Parathyroid adenoma (tissue), 2 donors: ENCODE data around the gene AQP2.
A peak's percentile ranks its signal among the peaks of the same experiment; 100 is the strongest.

Experiments
- H2AFZ ChIP-seq: fragments of 300-600 bp; sonication (generic); one replicate; pipeline ENCODE4 v1.7.0; 2017; ENCODE audit warnings: antibody characterized with exemption, mild to moderate bottlenecking
- H3K27ac ChIP-seq: fragments of 300-600 bp; sonication (generic); one replicate; pipeline ENCODE4 v1.7.0; 2017
- H3K27me3 ChIP-seq: fragments of 300-600 bp; sonication (generic); one replicate; pipeline ENCODE4 v1.7.0; 2017; ENCODE audit warnings: low read length; ENCODE audit not compliant: control insufficient read depth, insufficient read depth
- H3K36me3 ChIP-seq: fragments of 300-600 bp; sonication (generic); one replicate; pipeline ENCODE4 v1.7.0; 2017; ENCODE audit warnings: low read length; ENCODE audit not compliant: control insufficient read depth, insufficient read depth
- H3K4me1 ChIP-seq: fragments of 300-600 bp; sonication (generic); one replicate; pipeline ENCODE4 v1.7.0; 2017; ENCODE audit warnings: control low read depth
- H3K4me2 ChIP-seq: fragments of 300-600 bp; sonication (generic); one replicate; pipeline ENCODE4 v1.7.0; 2017; ENCODE audit warnings: low read length
- H3K4me3 ChIP-seq: fragments of 300-600 bp; sonication (generic); one replicate; pipeline ENCODE4 v1.7.0; 2017; ENCODE audit warnings: low read depth, low read length
- H3K79me2 ChIP-seq: fragments of 300-600 bp; sonication (generic); one replicate; pipeline ENCODE4 v1.7.0; 2017; ENCODE audit warnings: control low read depth
- H3K9ac ChIP-seq: fragments of 300-600 bp; sonication (generic); one replicate; pipeline ENCODE4 v1.7.0; 2017; ENCODE audit warnings: mild to moderate bottlenecking
- H3K9me3 ChIP-seq: fragments of 300-600 bp; sonication (generic); one replicate; pipeline ENCODE4 v1.7.0; 2017; ENCODE audit warnings: low read length; ENCODE audit not compliant: control insufficient read depth
- TF ChIP-seq, protein P1 (sequence below): fragments of 300-600 bp; sonication (generic); IDR thresholded peaks from one replicate; pipeline ENCODE4 v1.7.0; 2017; ENCODE audit warnings: antibody characterized with exemption, mild to moderate bottlenecking
- donor health status: primary hyperparathyroidism.

Gene AQP2, protein sequence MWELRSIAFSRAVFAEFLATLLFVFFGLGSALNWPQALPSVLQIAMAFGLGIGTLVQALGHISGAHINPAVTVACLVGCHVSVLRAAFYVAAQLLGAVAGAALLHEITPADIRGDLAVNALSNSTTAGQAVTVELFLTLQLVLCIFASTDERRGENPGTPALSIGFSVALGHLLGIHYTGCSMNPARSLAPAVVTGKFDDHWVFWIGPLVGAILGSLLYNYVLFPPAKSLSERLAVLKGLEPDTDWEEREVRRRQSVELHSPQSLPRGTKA

DNA sequence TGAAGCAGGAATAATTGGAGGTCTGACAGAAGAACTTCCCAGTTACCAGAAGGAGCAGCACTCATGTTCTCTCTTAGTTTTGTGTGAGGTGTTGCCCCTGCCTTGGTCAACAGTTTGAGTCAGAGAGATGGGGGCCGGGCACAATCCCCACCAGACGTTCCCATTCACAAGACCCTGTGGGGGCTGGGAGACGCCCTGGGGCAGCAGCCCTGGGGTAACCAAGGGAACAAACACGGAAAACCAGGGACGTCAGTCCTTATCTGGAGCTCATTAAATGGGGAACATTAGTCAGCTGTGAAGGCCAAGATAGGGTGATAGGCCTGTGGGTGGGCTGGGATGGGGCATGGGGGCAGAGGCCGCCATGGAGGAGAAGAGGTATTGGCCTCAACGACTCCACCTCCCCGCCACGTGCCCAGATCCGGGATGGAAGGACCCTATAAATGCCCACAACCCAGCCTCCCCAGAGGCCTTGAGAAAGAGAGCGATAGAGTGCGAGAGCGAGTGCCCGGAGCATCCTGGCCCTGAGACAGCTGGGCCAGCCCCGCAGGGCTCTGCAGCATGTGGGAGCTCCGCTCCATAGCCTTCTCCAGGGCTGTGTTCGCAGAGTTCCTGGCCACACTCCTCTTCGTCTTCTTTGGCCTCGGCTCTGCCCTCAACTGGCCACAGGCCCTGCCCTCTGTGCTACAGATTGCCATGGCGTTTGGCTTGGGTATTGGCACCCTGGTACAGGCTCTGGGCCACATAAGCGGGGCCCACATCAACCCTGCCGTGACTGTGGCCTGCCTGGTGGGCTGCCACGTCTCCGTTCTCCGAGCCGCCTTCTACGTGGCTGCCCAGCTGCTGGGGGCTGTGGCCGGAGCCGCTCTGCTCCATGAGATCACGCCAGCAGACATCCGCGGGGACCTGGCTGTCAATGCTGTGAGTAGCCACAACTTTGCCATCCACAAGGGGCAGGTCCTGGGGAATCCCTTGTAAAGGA lies at the start of gene AQP2:
AQP2 (plus strand) TSS at position 465 of the 979 bp plus-strand sequence; CDS start at position 559, 94 bp downstream.
- Histone ChIP-seq H3K9ac (no peak within 1 kb of the TSS), H3K36me3 (no peaks in the 10 kb centered on the region), H3K27me3 (no peaks in the 10 kb centered on the region), H3K4me1 (peaks cover 11% of the 10 kb centered on the region), H3K27ac (no peak within 1 kb of the TSS), H3K79me2 (no peaks in the 10 kb centered on the region), H2AFZ (no peak within 1 kb of the TSS), H3K4me3 (no peak within 1 kb of the TSS), H3K9me3 (no peaks in the 10 kb centered on the region), H3K4me2 (no peak within 1 kb of the TSS)
- TF ChIP-seq, protein P1, sequence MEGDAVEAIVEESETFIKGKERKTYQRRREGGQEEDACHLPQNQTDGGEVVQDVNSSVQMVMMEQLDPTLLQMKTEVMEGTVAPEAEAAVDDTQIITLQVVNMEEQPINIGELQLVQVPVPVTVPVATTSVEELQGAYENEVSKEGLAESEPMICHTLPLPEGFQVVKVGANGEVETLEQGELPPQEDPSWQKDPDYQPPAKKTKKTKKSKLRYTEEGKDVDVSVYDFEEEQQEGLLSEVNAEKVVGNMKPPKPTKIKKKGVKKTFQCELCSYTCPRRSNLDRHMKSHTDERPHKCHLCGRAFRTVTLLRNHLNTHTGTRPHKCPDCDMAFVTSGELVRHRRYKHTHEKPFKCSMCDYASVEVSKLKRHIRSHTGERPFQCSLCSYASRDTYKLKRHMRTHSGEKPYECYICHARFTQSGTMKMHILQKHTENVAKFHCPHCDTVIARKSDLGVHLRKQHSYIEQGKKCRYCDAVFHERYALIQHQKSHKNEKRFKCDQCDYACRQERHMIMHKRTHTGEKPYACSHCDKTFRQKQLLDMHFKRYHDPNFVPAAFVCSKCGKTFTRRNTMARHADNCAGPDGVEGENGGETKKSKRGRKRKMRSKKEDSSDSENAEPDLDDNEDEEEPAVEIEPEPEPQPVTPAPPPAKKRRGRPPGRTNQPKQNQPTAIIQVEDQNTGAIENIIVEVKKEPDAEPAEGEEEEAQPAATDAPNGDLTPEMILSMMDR: no peak

DNA sequence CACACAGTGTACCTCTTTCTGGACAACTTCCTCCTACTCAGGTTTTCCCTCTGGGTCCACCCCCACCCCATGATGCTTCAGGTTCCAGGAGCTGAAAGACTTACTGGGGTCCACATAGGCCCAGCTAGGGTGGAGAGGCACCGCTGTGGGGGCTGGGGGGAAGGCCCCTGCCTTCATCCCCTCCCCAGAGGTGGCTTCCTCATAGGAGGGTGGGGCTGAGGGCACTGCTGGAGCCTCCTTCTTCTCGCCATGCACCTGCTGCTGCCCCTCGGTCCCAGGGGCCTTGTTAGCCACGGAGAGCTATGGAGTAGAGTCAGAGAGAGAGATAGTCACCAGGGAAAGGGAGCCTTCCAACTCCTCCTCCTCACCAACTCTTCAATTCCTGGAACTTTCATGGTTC lies 49.5 kb upstream of the AQP2 start:
- H3K27ac ChIP-seq: no peak overlapping the region
- no peak overlapping the region for H2AFZ ChIP-seq
- no peaks in the 10 kb centered on the region for H3K79me2 ChIP-seq
- TF ChIP-seq, protein P1: no peak
- no peak overlapping the region for H3K4me2 ChIP-seq
- no peak overlapping the region for H3K4me3 ChIP-seq
- peaks cover 31% of the 10 kb centered on the region for H3K4me1 ChIP-seq
- no peaks in the 10 kb centered on the region for H3K27me3 ChIP-seq
- no peaks in the 10 kb centered on the region for H3K36me3 ChIP-seq
- no peak overlapping the region for H3K9ac ChIP-seq
- no peaks in the 10 kb centered on the region for H3K9me3 ChIP-seq

DNA sequence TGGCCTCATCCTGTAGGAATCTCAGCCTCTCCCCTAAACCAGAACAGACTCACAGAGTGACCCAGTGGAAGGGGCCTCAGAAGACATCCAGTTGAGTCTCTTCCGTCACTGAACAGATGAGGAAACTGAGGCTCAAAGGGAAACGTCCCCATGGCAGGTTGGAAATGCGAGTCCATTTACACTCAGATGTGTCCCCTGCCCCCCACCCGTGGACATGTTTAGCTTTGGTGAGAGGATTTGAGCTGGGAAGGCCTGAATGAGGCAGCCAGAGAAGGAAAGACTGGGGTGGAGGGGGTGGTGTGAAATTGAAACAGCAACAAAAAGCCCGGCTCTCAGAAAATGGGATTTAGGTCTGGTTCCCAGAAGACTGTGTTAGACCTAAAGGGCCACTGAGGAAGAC lies 48.6 kb upstream of the AQP2 start:
- H3K4me3 ChIP-seq: no peak overlapping the region

DNA sequence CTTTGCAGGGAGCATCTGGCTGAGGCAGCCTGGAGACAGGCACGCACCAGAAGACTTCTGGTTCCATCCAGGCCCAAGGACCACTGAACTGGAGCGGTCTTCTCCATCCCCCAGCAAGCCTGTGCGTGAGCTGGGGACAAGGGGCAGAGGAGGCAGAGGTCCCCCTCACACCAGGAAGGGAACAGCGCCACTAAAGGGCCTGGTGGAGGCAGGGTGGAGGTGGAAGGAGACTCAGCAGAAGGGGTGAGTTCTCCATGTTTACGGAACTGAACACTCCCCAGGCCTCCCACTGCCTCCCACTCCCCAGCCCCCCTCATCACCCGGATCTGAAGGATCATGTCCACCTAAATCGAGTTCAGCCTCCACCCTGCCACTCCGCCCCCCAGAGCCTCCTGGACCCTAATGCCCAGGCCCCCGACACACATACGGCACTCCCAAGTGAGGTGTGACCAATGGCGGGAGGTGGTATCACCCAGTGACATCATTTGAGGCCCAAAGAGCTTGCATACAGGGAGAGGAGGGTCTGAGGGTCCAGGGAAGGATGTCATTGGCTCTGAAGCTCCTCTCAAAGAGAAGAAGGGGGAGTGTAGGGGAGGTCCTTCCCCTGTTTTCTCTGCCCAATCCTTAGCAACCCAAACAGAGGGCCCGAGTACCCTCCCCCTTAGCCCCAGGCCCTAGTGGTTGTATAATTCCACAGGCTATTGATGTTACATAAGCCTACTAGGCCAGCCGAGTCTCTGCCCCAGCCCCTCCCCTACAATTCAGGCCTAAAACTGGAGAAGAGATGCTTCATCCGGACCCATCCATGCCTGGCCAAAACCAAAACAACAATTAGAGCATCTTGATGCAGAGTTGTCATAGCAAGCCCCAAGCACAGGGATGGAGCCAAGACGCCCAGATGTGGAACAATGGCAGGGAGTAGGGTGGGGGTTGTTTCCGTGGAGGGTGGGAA lies 47.9 kb upstream of the AQP2 start:
- H3K4me3 ChIP-seq: peak overlapping the region; percentile 13
- TF ChIP-seq, protein P1: peak; percentile 10
- H3K4me2 ChIP-seq: no peak overlapping the region
- H3K79me2 ChIP-seq: no peaks in the 10 kb centered on the region
- H3K9me3 ChIP-seq: no peaks in the 10 kb centered on the region
- H3K36me3 ChIP-seq: no peaks in the 10 kb centered on the region
- peak overlapping the region; percentile 86 for H3K27ac ChIP-seq
- H2AFZ ChIP-seq: no peak overlapping the region
- no peak overlapping the region for H3K9ac ChIP-seq
- H3K27me3 ChIP-seq: no peaks in the 10 kb centered on the region
- peaks cover 23% of the 10 kb centered on the region for H3K4me1 ChIP-seq

More for the DNA sequence above, 48.6 kb upstream of the AQP2 start:
- Histone ChIP-seq H3K9ac (no peak overlapping the region), H3K9me3 (no peaks in the 10 kb centered on the region), H3K79me2 (no peaks in the 10 kb centered on the region), H3K36me3 (no peaks in the 10 kb centered on the region), H3K27ac (peak overlapping the region; percentile 86), H2AFZ (no peak overlapping the region), H3K27me3 (no peaks in the 10 kb centered on the region), H3K4me2 (no peak overlapping the region), H3K4me1 (peaks cover 29% of the 10 kb centered on the region)
- TF ChIP-seq, protein P1: no peak
